Measurements from ENCODE around the gene ZDHHC8. TPM values are rescaled to one million over a fixed set of nuclear protein-coding genes. Genes with fewer than 3 reads are reported as not detected.

Gene ZDHHC8
- total RNA-seq, 1 donor from 2014 or later, result 118 TPM

- H3K4me3 Mint-ChIP-seq (ENCODE audit: unreplicated experiment), result peak overlapping the region; percentile 49
These were observed 7.4 kb upstream of the ZDHHC8 start for GRCh38 chr22:20124083-20124787.

GRCh38 chr22:20125201-20126174 lies 6.1 kb upstream of the ZDHHC8 start:
- no peak overlapping the region for H3K27ac Mint-ChIP-seq (ENCODE audit: unreplicated experiment)
- DNase-seq (ENCODE audit: low spot score), result no peak
- H3K4me1 Mint-ChIP-seq (ENCODE audit: unreplicated experiment), result no peaks in the 10 kb centered on the region
- TF ChIP-seq CTCF (IDR thresholded peaks at IDR 0.05; ENCODE audit: unreplicated experiment), result no peak
- H3K9me3 Mint-ChIP-seq (ENCODE audit: unreplicated experiment), result no peaks in the 10 kb centered on the region
- H3K4me3 Mint-ChIP-seq (ENCODE audit: unreplicated experiment), result peak overlapping the region; percentile 59
- H3K27me3 Mint-ChIP-seq (ENCODE audit: unreplicated experiment), result peaks cover 13% of the 10 kb centered on the region
- peaks cover 25% of the 10 kb centered on the region for H3K36me3 Mint-ChIP-seq (ENCODE audit: low read depth, unreplicated experiment)

More at GRCh38 chr22:20124083-20124787, 7.4 kb upstream of the ZDHHC8 start:
- Mint-ChIP-seq H3K36me3 (ENCODE audit: low read depth, unreplicated experiment) (peaks cover 25% of the 10 kb centered on the region), H3K27me3 (ENCODE audit: unreplicated experiment) (peaks cover 6% of the 10 kb centered on the region), H3K4me1 (ENCODE audit: unreplicated experiment) (no peaks in the 10 kb centered on the region), H3K27ac (ENCODE audit: unreplicated experiment) (no peak overlapping the region), H3K9me3 (ENCODE audit: unreplicated experiment) (no peaks in the 10 kb centered on the region)
- no peak for DNase-seq (ENCODE audit: low spot score)
- no peak for TF ChIP-seq CTCF (IDR thresholded peaks at IDR 0.05; ENCODE audit: unreplicated experiment)

GRCh38 chr22:20126284-20127029 lies 5.1 kb upstream of the ZDHHC8 start:
- Mint-ChIP-seq H3K4me1 (ENCODE audit: unreplicated experiment) (no peaks in the 10 kb centered on the region), H3K27ac (ENCODE audit: unreplicated experiment) (no peak overlapping the region)

GRCh38 chr22:20127318-20127868 lies 4.2 kb upstream of the ZDHHC8 start:
- no peak for DNase-seq (ENCODE audit: low spot score)
- Mint-ChIP-seq H3K27me3 (ENCODE audit: unreplicated experiment) (peaks cover 13% of the 10 kb centered on the region), H3K4me3 (ENCODE audit: unreplicated experiment) (no peak overlapping the region), H3K36me3 (ENCODE audit: low read depth, unreplicated experiment) (peaks cover 15% of the 10 kb centered on the region), H3K27ac (ENCODE audit: unreplicated experiment) (no peak overlapping the region), H3K9me3 (ENCODE audit: unreplicated experiment) (no peaks in the 10 kb centered on the region), H3K4me1 (ENCODE audit: unreplicated experiment) (no peaks in the 10 kb centered on the region)
- TF ChIP-seq CTCF (IDR thresholded peaks at IDR 0.05; ENCODE audit: unreplicated experiment), result no peak

More at GRCh38 chr22:20126284-20127029, 5.1 kb upstream of the ZDHHC8 start:
- Mint-ChIP-seq H3K9me3 (ENCODE audit: unreplicated experiment) (no peaks in the 10 kb centered on the region), H3K36me3 (ENCODE audit: low read depth, unreplicated experiment) (peaks cover 24% of the 10 kb centered on the region), H3K4me3 (ENCODE audit: unreplicated experiment) (no peak overlapping the region), H3K27me3 (ENCODE audit: unreplicated experiment) (peaks cover 13% of the 10 kb centered on the region)
- DNase-seq (ENCODE audit: low spot score), result no peak
- TF ChIP-seq CTCF (IDR thresholded peaks at IDR 0.05; ENCODE audit: unreplicated experiment), result no peak

All from endothelial cell (in vitro differentiated cells).